Measurements from ENCODE around the gene CA6.

DNA sequence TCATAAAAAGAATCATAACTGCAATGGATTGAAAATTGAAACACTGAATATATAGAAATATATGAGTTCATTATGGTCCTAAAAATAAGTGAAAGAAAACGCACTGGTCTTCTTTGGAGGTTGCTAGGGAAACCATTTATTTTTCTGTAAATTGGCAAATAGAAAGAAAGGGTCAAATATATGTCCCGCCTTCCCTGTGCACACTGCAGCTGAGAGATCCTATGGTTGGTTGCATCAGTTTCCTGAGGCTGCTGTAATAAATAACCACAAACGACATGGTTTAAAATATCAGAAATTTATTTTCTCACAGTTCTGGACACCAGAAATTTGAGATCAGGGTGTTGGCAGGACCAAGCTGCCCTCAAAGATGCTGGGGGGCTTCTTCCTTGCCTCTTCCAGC lies 35.0 kb downstream of the CA6 start:
- TF ChIP-seq, protein P1, sequence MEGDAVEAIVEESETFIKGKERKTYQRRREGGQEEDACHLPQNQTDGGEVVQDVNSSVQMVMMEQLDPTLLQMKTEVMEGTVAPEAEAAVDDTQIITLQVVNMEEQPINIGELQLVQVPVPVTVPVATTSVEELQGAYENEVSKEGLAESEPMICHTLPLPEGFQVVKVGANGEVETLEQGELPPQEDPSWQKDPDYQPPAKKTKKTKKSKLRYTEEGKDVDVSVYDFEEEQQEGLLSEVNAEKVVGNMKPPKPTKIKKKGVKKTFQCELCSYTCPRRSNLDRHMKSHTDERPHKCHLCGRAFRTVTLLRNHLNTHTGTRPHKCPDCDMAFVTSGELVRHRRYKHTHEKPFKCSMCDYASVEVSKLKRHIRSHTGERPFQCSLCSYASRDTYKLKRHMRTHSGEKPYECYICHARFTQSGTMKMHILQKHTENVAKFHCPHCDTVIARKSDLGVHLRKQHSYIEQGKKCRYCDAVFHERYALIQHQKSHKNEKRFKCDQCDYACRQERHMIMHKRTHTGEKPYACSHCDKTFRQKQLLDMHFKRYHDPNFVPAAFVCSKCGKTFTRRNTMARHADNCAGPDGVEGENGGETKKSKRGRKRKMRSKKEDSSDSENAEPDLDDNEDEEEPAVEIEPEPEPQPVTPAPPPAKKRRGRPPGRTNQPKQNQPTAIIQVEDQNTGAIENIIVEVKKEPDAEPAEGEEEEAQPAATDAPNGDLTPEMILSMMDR (IDR thresholded peaks at IDR 0.05), result no peak
- TF ChIP-seq HES2 (IDR thresholded peaks at IDR 0.05) (no peak), CEBPB (IDR thresholded peaks at IDR 0.05) (no peak), KDM1A (IDR thresholded peaks at IDR 0.05; ENCODE audit: low read depth) (no peak), POLR2A (IDR thresholded peaks at IDR 0.05; ENCODE audit: low read length) (no peak), CBX8 (IDR thresholded peaks at IDR 0.05) (no peak), EP300 (IDR thresholded peaks at IDR 0.05) (no peak), KDM5A (IDR thresholded peaks at IDR 0.05) (no peak)
- TF ChIP-seq, protein P2, sequence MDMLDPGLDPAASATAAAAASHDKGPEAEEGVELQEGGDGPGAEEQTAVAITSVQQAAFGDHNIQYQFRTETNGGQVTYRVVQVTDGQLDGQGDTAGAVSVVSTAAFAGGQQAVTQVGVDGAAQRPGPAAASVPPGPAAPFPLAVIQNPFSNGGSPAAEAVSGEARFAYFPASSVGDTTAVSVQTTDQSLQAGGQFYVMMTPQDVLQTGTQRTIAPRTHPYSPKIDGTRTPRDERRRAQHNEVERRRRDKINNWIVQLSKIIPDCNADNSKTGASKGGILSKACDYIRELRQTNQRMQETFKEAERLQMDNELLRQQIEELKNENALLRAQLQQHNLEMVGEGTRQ (IDR thresholded peaks at IDR 0.05), result no peak

Measured in A549 (cell line).